Measurements from ENCODE around the gene APOL1.
"Not testable (repeated sequence)": the region's sequence is repeated elsewhere in the genome, so short reads cannot be mapped to it uniquely, and the experiment has no call there.

The APOL1 gene

GRCh38 chr22:36263886-36264664 is 11.1 kb downstream of the APOL1 start:
- not testable (repeated sequence) for H3K9ac ChIP-seq (ENCODE audit: low read length); H3K4me1 ChIP-seq (ENCODE audit: control insufficient read depth, insufficient read depth, low read length); H3K9me3 ChIP-seq (ENCODE audit: control insufficient read depth, low read length); H3K36me3 ChIP-seq (ENCODE audit: control insufficient read depth, insufficient read depth, low read length); H3K27me3 ChIP-seq (ENCODE audit: control insufficient read depth, insufficient read depth, low read length); H3K4me3 ChIP-seq (ENCODE audit: low read length)

DNA sequence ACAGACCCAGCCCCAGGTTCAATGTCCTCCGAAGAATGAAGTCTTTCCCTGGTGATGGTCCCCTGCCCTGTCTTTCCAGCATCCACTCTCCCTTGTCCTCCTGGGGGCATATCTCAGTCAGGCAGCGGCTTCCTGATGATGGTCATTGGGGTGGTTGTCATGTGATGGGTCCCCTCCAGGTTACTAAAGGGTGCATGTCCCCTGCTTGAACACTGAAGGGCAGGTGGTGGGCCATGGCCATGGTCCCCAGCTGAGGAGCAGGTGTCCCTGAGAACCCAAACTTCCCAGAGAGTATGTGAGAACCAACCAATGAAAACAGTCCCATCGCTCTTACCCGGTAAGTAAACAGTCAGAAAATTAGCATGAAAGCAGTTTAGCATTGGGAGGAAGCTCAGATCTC is 14.1 kb downstream of the APOL1 start:
- peaks cover 6% of the 10 kb centered on the region for H3K36me3 ChIP-seq (ENCODE audit: control insufficient read depth, insufficient read depth, low read length)
- H3K9ac ChIP-seq (ENCODE audit: low read length) = no peak overlapping the region
- H3K9me3 ChIP-seq (ENCODE audit: control insufficient read depth, low read length) = no peaks in the 10 kb centered on the region
- no peaks in the 10 kb centered on the region for H3K27me3 ChIP-seq (ENCODE audit: control insufficient read depth, insufficient read depth, low read length)
- no peaks in the 10 kb centered on the region for H3K4me1 ChIP-seq (ENCODE audit: control insufficient read depth, insufficient read depth, low read length)
- H3K4me3 ChIP-seq (ENCODE audit: low read length) = no peak overlapping the region

DNA sequence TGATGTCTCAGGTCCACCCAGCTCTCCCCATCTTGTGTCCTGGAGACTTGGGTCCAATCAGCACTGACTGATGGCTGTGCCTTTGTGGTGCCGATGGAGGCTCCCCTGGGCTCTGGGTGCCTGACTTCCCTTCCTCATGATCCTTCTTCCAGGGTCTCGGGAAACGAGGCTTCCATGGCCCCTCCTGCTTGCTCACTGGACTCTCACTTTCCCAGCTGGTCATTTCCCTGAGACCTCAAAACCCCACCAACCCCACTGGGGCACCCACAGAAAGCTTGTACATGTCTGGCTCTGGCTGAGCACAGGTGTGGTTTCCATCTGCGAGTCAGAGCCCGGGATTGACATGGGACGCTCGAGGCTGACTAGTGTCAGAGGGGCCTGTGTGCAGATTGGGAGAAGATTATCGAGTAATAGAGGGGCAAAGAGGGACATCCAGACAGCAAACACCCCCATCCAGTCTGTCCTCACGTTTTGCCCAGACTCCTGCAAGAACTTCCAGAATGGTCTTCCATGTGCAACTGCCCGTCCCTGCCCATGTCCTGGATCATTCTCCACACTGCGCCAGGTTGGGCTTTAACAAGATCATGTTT is 15.1 kb downstream of the APOL1 start:
- Histone ChIP-seq H3K9ac (ENCODE audit: low read length) (no peak overlapping the region), H3K4me3 (ENCODE audit: low read length) (no peak overlapping the region), H3K4me1 (ENCODE audit: control insufficient read depth, insufficient read depth, low read length) (no peaks in the 10 kb centered on the region), H3K27me3 (ENCODE audit: control insufficient read depth, insufficient read depth, low read length) (no peaks in the 10 kb centered on the region), H3K36me3 (ENCODE audit: control insufficient read depth, insufficient read depth, low read length) (peaks cover 6% of the 10 kb centered on the region), H3K9me3 (ENCODE audit: control insufficient read depth, low read length) (no peaks in the 10 kb centered on the region)

- H3K4me3 ChIP-seq (ENCODE audit: low read length); H3K36me3 ChIP-seq (ENCODE audit: control insufficient read depth, insufficient read depth, low read length); H3K27me3 ChIP-seq (ENCODE audit: control insufficient read depth, insufficient read depth, low read length); H3K4me1 ChIP-seq (ENCODE audit: control insufficient read depth, insufficient read depth, low read length); H3K9ac ChIP-seq (ENCODE audit: low read length); H3K9me3 ChIP-seq (ENCODE audit: control insufficient read depth, low read length): not testable (repeated sequence)
These were observed 18.3 kb downstream of the APOL1 start for GRCh38 chr22:36271231-36271630.

DNA sequence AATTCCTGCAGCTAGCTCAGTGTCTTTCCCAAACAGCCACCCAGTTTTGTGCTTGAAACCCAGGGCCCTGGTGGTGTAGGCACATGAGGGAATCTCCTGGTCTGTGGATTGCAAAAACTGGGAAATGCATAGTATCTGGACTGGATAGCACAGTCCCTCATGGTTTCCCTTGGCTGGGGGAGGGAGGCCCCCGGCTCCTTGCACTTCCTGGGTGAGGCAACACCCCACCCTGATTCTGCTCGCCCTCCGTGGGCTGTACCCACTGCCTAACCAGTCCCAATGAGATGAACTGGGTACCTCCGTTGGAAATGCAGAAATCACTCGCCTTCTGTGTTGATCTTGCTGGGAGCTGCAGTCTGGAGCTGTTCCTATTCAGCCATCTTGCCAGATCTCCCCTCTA is 19.0 kb downstream of the APOL1 start:
- not testable (repeated sequence) for H3K9ac ChIP-seq (ENCODE audit: low read length); H3K27me3 ChIP-seq (ENCODE audit: control insufficient read depth, insufficient read depth, low read length); H3K4me1 ChIP-seq (ENCODE audit: control insufficient read depth, insufficient read depth, low read length); H3K36me3 ChIP-seq (ENCODE audit: control insufficient read depth, insufficient read depth, low read length); H3K4me3 ChIP-seq (ENCODE audit: low read length); H3K9me3 ChIP-seq (ENCODE audit: control insufficient read depth, low read length)

DNA sequence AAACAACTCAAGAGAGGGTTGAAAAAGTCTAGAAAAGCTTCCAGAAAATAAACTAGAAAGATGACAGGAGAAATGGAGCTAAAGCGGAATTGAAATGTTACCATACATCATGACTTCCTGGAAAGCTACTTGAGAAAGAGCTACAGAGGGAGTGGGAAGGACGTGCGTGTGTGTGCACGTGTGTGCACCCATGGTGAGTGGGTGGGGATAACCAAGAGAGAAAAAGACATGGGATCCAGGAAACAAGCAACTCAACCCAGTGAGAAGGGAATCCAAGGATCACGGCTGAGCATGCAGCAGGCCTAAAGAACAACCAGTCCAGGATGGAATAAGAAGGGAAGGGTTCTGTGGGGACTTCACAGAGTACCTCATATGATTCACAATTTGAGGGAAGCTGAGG is 21.6 kb downstream of the APOL1 start:
- H3K4me1 ChIP-seq (ENCODE audit: control insufficient read depth, insufficient read depth, low read length) = peaks cover 9% of the 10 kb centered on the region

GRCh38 chr22:36277482-36278291 is 24.8 kb downstream of the APOL1 start:
- no peak overlapping the region for H3K4me3 ChIP-seq (ENCODE audit: low read length)

More for the DNA sequence above, 21.6 kb downstream of the APOL1 start:
- H3K36me3 ChIP-seq (ENCODE audit: control insufficient read depth, insufficient read depth, low read length) = no peaks in the 10 kb centered on the region
- H3K4me3 ChIP-seq (ENCODE audit: low read length) = no peak overlapping the region
- H3K27me3 ChIP-seq (ENCODE audit: control insufficient read depth, insufficient read depth, low read length) = no peaks in the 10 kb centered on the region
- H3K9ac ChIP-seq (ENCODE audit: low read length) = no peak overlapping the region
- H3K9me3 ChIP-seq (ENCODE audit: control insufficient read depth, low read length) = no peaks in the 10 kb centered on the region

DNA sequence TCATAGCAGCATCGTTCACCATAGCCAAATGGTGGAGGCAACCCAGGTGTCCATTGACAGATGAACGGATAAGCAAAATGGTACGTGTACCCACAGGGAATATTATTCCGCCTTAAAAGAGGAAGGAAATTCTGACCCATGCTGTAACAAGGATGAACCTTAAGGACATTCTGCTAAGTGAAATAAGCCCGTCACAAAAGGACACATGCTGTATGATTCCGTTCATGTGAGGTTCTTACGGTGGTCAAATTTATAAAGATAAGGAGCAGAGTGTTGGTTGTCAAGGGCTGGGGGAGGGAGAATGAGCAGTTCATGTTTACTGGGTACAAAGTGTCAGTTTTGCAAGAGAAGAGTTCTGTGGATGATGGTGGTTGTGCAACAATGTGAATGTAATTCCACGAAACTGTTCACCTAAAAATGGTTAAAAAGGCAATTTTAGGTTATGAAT is 26.3 kb downstream of the APOL1 start:
- H3K36me3 ChIP-seq (ENCODE audit: control insufficient read depth, insufficient read depth, low read length) = peaks cover 9% of the 10 kb centered on the region
- no peak overlapping the region for H3K9ac ChIP-seq (ENCODE audit: low read length)
- H3K4me3 ChIP-seq (ENCODE audit: low read length) = no peak overlapping the region
- H3K27me3 ChIP-seq (ENCODE audit: control insufficient read depth, insufficient read depth, low read length) = no peaks in the 10 kb centered on the region
- peaks cover 9% of the 10 kb centered on the region for H3K4me1 ChIP-seq (ENCODE audit: control insufficient read depth, insufficient read depth, low read length)
- H3K9me3 ChIP-seq (ENCODE audit: control insufficient read depth, low read length) = no peaks in the 10 kb centered on the region

More at GRCh38 chr22:36277482-36278291, 24.8 kb downstream of the APOL1 start:
- Histone ChIP-seq H3K9ac (ENCODE audit: low read length) (peak overlapping the region; percentile 47), H3K9me3 (ENCODE audit: control insufficient read depth, low read length) (no peaks in the 10 kb centered on the region), H3K27me3 (ENCODE audit: control insufficient read depth, insufficient read depth, low read length) (no peaks in the 10 kb centered on the region), H3K4me1 (ENCODE audit: control insufficient read depth, insufficient read depth, low read length) (peaks cover 9% of the 10 kb centered on the region), H3K36me3 (ENCODE audit: control insufficient read depth, insufficient read depth, low read length) (peaks cover 9% of the 10 kb centered on the region)

DNA sequence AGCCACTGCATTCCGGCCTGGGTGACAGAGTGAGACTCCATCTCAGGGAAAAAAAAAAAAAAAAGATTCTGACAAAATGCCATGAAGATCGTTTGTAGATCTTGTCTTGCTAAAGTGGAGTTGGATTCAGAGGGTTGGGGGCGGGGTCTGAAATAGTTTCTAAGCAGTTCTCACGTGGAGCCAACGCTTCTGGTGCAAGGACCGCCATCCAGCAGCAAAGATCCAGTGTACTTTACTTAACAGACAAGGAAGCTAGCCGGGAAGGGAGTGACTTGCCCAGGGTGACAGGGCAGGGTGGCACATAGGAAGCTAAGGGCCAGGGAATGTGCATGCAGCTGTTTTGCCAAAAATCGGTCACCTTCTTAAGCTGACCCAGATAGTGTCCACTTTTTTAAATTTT is 27.4 kb downstream of the APOL1 start:
- peaks cover 9% of the 10 kb centered on the region for H3K4me1 ChIP-seq (ENCODE audit: control insufficient read depth, insufficient read depth, low read length)
- no peaks in the 10 kb centered on the region for H3K9me3 ChIP-seq (ENCODE audit: control insufficient read depth, low read length)
- peaks cover 14% of the 10 kb centered on the region for H3K36me3 ChIP-seq (ENCODE audit: control insufficient read depth, insufficient read depth, low read length)
- no peak overlapping the region for H3K9ac ChIP-seq (ENCODE audit: low read length)
- H3K4me3 ChIP-seq (ENCODE audit: low read length) = no peak overlapping the region
- no peaks in the 10 kb centered on the region for H3K27me3 ChIP-seq (ENCODE audit: control insufficient read depth, insufficient read depth, low read length)

GRCh38 chr22:36281781-36282327 is 28.9 kb downstream of the APOL1 start:
- Histone ChIP-seq H3K4me1 (ENCODE audit: control insufficient read depth, insufficient read depth, low read length) (peaks cover 9% of the 10 kb centered on the region), H3K9ac (ENCODE audit: low read length) (no peak overlapping the region)

DNA sequence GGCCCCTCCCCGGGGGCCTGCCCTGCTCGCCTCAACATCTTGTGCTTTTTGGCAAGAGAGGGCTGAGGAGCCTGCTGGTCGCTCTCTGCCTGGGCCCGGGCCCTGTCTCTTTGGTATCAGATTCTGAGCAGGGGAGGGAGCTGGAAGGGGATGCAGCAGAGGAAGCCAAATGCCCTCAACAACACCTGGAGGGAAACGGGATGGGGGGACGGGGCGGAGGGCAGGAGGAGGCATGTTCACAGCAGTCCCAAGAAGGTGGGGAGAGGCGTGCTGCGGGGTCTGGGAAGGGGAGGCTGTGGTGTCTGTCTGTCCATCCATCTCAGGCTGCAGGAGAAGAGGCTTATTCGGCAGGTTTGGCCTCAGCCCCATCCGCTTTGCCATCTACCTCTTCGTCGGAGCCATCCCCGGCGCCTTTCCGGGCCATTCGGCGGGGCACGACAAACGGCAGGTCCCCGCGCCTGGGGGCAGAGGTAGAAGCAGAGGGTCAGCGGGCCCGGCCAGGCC is 29.4 kb downstream of the APOL1 start:
- no peaks in the 10 kb centered on the region for H3K9me3 ChIP-seq (ENCODE audit: control insufficient read depth, low read length)
- H3K27me3 ChIP-seq (ENCODE audit: control insufficient read depth, insufficient read depth, low read length) = no peaks in the 10 kb centered on the region
- no peak overlapping the region for H3K4me3 ChIP-seq (ENCODE audit: low read length)
- H3K9ac ChIP-seq (ENCODE audit: low read length) = no peak overlapping the region
- peaks cover 8% of the 10 kb centered on the region for H3K4me1 ChIP-seq (ENCODE audit: control insufficient read depth, insufficient read depth, low read length)
- H3K36me3 ChIP-seq (ENCODE audit: control insufficient read depth, insufficient read depth, low read length) = peaks cover 30% of the 10 kb centered on the region

More at GRCh38 chr22:36281781-36282327, 28.9 kb downstream of the APOL1 start:
- no peaks in the 10 kb centered on the region for H3K27me3 ChIP-seq (ENCODE audit: control insufficient read depth, insufficient read depth, low read length)
- peaks cover 28% of the 10 kb centered on the region for H3K36me3 ChIP-seq (ENCODE audit: control insufficient read depth, insufficient read depth, low read length)
- H3K4me3 ChIP-seq (ENCODE audit: low read length) = no peak overlapping the region
- no peaks in the 10 kb centered on the region for H3K9me3 ChIP-seq (ENCODE audit: control insufficient read depth, low read length)
